Psoas muscle (tissue), 8 donors: Measurements from ENCODE around the gene ESR1. TPM values are rescaled to one million over a fixed set of nuclear protein-coding genes. Genes with fewer than 3 reads are reported as not detected.

ENCODE experiments used
- ATAC-seq, 4 donors: fragments of 200-7000 bp; cut with Tn5 transposase; one replicate each; pipeline ENCODE4 v1.9.1; 2020; ENCODE audit warnings: moderate library complexity in 3 of 4, mild to moderate bottlenecking in 2 of 4
- DNase-seq, 2 donors: peaks; one replicate each; pipeline ENCODE4 v3.0.0-alpha.2; 2020
- H3K27ac ChIP-seq: fragments of 200-600 bp; one replicate; pipeline ENCODE4 v1.8.0; 2022
- H3K27me3 ChIP-seq, 3 donors: fragments of 200-600 bp in 1 of 3; one replicate each; pipeline versions ENCODE4 v1.6.1 to v1.8.0; 2013 to 2022; ENCODE audit warnings: low read length in 2 of 3, mild to moderate bottlenecking in 2 of 3, moderate library complexity in 1 of 3; ENCODE audit not compliant: insufficient read depth in 3 of 3
- H3K36me3 ChIP-seq, 2 donors: fragments of 200-600 bp in 1 of 2; one replicate each; pipeline versions ENCODE4 v1.6.1 to v1.8.0; 2013 to 2022; ENCODE audit warnings: low read depth in 1 of 2, mild to moderate bottlenecking in 1 of 2, moderate library complexity in 1 of 2; ENCODE audit not compliant: insufficient read depth in 1 of 2
- H3K4me1 ChIP-seq: fragments of 200-600 bp; one replicate; pipeline ENCODE4 v1.8.0; 2022
- H3K4me3 ChIP-seq: fragments of 200-600 bp; one replicate; pipeline ENCODE4 v1.8.0; 2022; ENCODE audit warnings: mild to moderate bottlenecking
- H3K9me3 ChIP-seq: fragments of 200-600 bp; one replicate; pipeline ENCODE4 v1.8.0; 2022
- WGBS, 3 donors: extraction: QIAGEN DNeasy Blood & Tissue Kit; methylation state at CpG; one replicate each; pipeline versions ENCODE4 v1.1.6 to v1.1.7; 2013; 5-methylcytosine and 5-hydroxymethylcytosine counted together
- intact Hi-C, 2 donors: fragments of 100-400 bp; cut with DNase I; formaldehyde crosslinking; loops; one replicate each; pipeline versions ENCODE4 v1.11.0 to v1.14.2; 2022
- polyA plus RNA-seq, 3 donors: library from polyadenylated mRNA; stranded (reverse); fragments of 200-250 nt; gene quantifications; one replicate each; pipeline ENCODE4 v1.2.3, GENCODE V29; 2013
- total RNA-seq, 4 donors: library from RNA; stranded (reverse); fragmentation: NEBNext Ultra II Directional in 2 of 4; extraction: Animal tissue kit (Norgen Biotek cat#: 25700) in 2 of 4; gene quantifications; one replicate each; pipeline versions ENCODE4 v1.2.1 to v1.2.4, GENCODE V29; 2021 to 2023
- TF ChIP-seq, protein P1 (sequence below): fragments of 200-600 bp; IDR thresholded peaks from one replicate; pipeline ENCODE4 v1.8.0; 2022; ENCODE audit warnings: antibody characterized with exemption
- donor health status: healthy with polysubstance abuse.
- donor health status: DM: no; HTN: no; CAD: no; lungs with moderate emphysema.
- donor health status: Bipolar disorder and iron deficiency.
- donor health status: healthy.
- donor health status: DM: yes; HTN: yes; CAD: no.
- donor health status: DM: no; HTN: no; CAD: no.
- donor health status: DM: no; HTN: no; CAD: no.
- donor health status: DM: yes; HTN: yes; CAD: no.

ESR1 gene
- total and polyA plus RNA-seq, 7 donors, result 0.42 to 4.4 (median 1.5) TPM

DNA sequence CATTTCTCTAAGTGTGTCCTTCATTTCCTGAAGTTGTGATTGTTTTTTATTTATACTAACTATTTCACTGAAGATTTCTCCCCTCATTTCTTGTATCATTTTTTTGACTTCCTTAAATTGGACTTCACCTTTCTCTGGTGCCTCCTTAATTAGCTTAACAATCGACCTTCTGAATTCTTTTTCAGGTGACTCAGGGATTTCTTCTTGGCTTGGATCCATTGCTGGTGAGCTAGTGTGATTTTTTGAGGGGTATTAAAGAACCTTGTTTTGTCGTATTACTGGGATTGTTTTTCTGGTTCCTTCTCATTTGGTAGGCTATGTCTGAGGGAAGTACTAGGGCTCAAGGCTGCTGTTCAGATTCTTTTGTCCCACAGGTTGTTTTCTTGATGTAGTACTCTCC is 92.8 kb downstream of the ESR1 start:
- no peak overlapping the region for H3K4me3 ChIP-seq
- no peaks in the 10 kb centered on the region for H3K27me3 ChIP-seq
- no peaks in the 10 kb centered on the region for H3K36me3 ChIP-seq
- WGBS, 3 donors, result 66 to 73% (median 72%) methylated on average over 2 of the region's 2 CpGs
- TF ChIP-seq, protein P1, sequence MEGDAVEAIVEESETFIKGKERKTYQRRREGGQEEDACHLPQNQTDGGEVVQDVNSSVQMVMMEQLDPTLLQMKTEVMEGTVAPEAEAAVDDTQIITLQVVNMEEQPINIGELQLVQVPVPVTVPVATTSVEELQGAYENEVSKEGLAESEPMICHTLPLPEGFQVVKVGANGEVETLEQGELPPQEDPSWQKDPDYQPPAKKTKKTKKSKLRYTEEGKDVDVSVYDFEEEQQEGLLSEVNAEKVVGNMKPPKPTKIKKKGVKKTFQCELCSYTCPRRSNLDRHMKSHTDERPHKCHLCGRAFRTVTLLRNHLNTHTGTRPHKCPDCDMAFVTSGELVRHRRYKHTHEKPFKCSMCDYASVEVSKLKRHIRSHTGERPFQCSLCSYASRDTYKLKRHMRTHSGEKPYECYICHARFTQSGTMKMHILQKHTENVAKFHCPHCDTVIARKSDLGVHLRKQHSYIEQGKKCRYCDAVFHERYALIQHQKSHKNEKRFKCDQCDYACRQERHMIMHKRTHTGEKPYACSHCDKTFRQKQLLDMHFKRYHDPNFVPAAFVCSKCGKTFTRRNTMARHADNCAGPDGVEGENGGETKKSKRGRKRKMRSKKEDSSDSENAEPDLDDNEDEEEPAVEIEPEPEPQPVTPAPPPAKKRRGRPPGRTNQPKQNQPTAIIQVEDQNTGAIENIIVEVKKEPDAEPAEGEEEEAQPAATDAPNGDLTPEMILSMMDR, result no peak
- intact Hi-C loops, result no loop called here
- H3K4me1 ChIP-seq, result no peaks in the 10 kb centered on the region
- ATAC-seq (no peak), DNase-seq (no peak)
- H3K27ac ChIP-seq, result no peak overlapping the region
- peaks cover 6% of the 10 kb centered on the region for H3K9me3 ChIP-seq

DNA sequence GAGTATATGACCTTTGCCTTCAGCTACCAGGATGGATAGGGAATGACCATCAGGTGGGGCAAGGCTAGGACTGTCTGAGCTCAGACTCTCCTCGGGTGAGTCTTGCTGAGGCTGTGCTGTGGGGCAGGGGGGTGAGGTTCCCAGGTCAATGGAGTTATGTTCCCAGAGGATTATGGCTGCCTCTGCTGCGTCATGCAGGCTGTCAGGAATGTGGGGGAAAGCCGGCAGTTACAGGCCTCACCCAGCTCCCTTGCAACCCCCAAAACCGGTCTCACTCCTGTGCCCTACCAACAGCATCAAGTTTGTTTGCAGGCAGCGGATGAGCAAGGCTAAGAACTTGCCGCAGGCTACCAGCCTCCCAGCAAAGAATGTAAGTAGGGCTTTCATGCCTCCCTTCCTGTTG is 93.5 kb downstream of the ESR1 start:
- Histone ChIP-seq H3K27ac (no peak overlapping the region), H3K4me1 (no peaks in the 10 kb centered on the region), H3K9me3 (peaks cover 6% of the 10 kb centered on the region), H3K4me3 (no peak overlapping the region), H3K27me3 (no peaks in the 10 kb centered on the region), H3K36me3 (no peaks in the 10 kb centered on the region)
- TF ChIP-seq, protein P1, result no peak
- ATAC-seq, result peak in 1 of 4 donors; percentile 22
- DNase-seq, result peak in 1 of 2 donors; percentile 37
- WGBS, 3 donors, result 83 to 92% (median 91%) methylated on average over 6 of the region's 6 CpGs
- intact Hi-C loops, result no loop called here

DNA sequence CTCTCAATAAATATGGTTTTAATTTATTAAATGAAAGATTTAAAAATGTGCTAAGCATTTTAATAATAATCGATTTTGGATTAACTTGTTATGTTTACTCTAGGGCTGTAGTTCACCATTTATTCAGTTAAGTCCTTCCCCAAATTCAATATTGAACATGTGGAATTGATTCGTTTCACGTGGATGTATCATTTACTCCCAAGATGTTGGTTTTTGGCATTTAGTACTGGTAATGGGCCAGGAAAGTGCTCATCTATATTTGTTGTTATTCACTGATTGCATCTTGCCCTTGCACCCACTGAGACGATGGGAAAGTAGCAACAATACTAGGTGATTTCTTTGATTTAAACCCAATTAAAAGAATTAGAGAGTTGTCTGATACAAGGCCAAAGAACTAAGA is 97.1 kb downstream of the ESR1 start:
- H3K4me1 ChIP-seq, result no peaks in the 10 kb centered on the region
- WGBS, 3 donors, result 63 to 72% (median 71%) methylated on average over 4 of the region's 4 CpGs
- no peak overlapping the region for H3K27ac ChIP-seq
- H3K9me3 ChIP-seq, result no peaks in the 10 kb centered on the region
- H3K36me3 ChIP-seq, result no peaks in the 10 kb centered on the region
- ATAC-seq (no peak), DNase-seq (no peak)
- H3K4me3 ChIP-seq, result no peak overlapping the region
- intact Hi-C loops, result no loop called here
- TF ChIP-seq, protein P1, result no peak
- no peaks in the 10 kb centered on the region for H3K27me3 ChIP-seq

DNA sequence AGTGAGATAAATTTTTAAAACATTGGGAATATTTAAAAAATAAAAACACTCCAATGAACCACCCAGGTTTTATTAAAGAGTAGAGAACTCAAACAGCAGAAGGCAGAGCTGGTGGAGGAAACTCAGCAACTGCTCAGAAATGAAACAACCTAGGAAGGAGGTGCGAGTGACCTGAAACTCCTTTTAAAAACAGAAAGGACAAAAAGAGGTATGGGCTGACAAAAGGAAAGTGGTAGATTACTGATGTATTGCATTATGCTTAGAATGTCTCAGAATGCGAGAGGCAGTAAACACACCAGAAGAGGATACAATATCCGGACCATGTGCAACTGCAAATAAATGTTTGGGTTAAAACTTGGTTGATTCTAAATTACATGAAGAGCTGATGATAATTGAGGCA is 97.6 kb downstream of the ESR1 start:
- ATAC-seq (no peak), DNase-seq (no peak)
- H3K27ac ChIP-seq, result no peak overlapping the region
- H3K36me3 ChIP-seq, result no peaks in the 10 kb centered on the region
- TF ChIP-seq, protein P1, result no peak
- H3K4me1 ChIP-seq, result no peaks in the 10 kb centered on the region
- no peaks in the 10 kb centered on the region for H3K9me3 ChIP-seq
- H3K27me3 ChIP-seq, result no peaks in the 10 kb centered on the region
- intact Hi-C loops, result no loop called here
- no peak overlapping the region for H3K4me3 ChIP-seq
- WGBS, 3 donors, result 90 to 97% (median 95%) methylated on average over 3 of the region's 3 CpGs

DNA sequence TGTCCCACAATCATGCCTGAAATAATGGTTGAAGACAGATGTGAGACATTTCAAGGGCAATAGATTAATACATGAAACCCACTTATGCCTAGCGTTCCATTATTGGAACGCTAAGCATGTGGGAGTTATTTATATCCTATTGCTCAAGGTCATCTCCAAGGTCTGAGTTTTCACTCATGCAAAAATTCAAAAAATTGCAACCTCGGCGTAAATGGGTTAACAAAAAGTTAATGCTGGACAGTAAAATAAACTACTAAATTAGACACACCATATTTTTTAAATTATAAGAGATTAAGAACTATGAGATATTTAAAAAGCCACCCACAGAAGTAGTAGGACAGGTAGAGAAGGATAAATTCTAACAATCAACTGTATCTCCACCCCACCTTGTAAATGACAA is 98.4 kb downstream of the ESR1 start:
- H3K4me1 ChIP-seq, result no peaks in the 10 kb centered on the region
- WGBS, 3 donors, result 84 to 90% (median 85%) methylated on average over 4 of the region's 4 CpGs
- ATAC-seq, result no peak
- no peak overlapping the region for H3K4me3 ChIP-seq
- DNase-seq, result no peak
- H3K27me3 ChIP-seq, result no peaks in the 10 kb centered on the region
- TF ChIP-seq, protein P1, result no peak
- no peak overlapping the region for H3K27ac ChIP-seq
- intact Hi-C loops, result no loop called here
- no peaks in the 10 kb centered on the region for H3K9me3 ChIP-seq
- H3K36me3 ChIP-seq, result no peaks in the 10 kb centered on the region
